ENCODE measurements around the gene KHDC3L.

Gene KHDC3L, protein sequence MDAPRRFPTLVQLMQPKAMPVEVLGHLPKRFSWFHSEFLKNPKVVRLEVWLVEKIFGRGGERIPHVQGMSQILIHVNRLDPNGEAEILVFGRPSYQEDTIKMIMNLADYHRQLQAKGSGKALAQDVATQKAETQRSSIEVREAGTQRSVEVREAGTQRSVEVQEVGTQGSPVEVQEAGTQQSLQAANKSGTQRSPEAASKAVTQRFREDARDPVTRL

DNA sequence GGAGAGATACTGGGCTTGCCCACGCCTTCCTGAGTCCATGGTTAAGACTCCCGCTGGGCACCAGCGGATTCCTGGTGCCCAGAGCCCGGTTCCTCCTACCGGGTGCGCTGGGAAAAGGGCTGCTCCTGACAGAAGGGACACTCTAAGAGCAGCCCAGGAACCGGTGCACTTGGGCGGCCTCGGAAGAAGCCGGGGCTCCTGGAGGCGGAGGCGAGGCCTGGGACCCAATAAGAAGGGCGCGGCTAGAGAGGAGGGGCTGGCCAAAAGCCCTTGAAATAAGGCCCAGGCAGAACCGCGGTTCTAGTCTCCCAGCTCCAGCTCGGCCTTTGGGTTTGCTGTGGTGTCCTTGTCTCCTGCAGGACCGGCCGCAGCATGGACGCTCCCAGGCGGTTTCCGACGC is at the start of gene KHDC3L:
TSS of gene KHDC3L (plus strand) at position 301 of the 400 bp plus-strand sequence. CDS start at position 373, 72 bp downstream.
- no peak for DNase-seq
- Histone ChIP-seq H3K27ac (no peak within 1 kb of the TSS), H3K36me3 (no peaks in the 10 kb centered on the region), H3K9me3 (ENCODE audit: severe bottlenecking) (peaks cover 7% of the 10 kb centered on the region), H3K4me3 (ENCODE audit: low read depth, low read length) (no peak within 1 kb of the TSS), H3K27me3 (ENCODE audit: insufficient read depth, low read depth, severe bottlenecking) (no peaks in the 10 kb centered on the region)
- TF ChIP-seq, protein P1, sequence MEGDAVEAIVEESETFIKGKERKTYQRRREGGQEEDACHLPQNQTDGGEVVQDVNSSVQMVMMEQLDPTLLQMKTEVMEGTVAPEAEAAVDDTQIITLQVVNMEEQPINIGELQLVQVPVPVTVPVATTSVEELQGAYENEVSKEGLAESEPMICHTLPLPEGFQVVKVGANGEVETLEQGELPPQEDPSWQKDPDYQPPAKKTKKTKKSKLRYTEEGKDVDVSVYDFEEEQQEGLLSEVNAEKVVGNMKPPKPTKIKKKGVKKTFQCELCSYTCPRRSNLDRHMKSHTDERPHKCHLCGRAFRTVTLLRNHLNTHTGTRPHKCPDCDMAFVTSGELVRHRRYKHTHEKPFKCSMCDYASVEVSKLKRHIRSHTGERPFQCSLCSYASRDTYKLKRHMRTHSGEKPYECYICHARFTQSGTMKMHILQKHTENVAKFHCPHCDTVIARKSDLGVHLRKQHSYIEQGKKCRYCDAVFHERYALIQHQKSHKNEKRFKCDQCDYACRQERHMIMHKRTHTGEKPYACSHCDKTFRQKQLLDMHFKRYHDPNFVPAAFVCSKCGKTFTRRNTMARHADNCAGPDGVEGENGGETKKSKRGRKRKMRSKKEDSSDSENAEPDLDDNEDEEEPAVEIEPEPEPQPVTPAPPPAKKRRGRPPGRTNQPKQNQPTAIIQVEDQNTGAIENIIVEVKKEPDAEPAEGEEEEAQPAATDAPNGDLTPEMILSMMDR (IDR thresholded peaks at IDR 0.05; ENCODE audit: low read depth, low read length): no peak

- no peaks in the 10 kb centered on the region for H3K36me3 ChIP-seq
- peaks cover 4% of the 10 kb centered on the region for H3K9me3 ChIP-seq (ENCODE audit: severe bottlenecking)
- H3K27ac ChIP-seq: no peak overlapping the region
- no peak overlapping the region for H3K4me3 ChIP-seq (ENCODE audit: low read depth, low read length)
- no peak for DNase-seq
- no peaks in the 10 kb centered on the region for H3K27me3 ChIP-seq (ENCODE audit: insufficient read depth, low read depth, severe bottlenecking)
- TF ChIP-seq, protein P1 (IDR thresholded peaks at IDR 0.05; ENCODE audit: low read depth, low read length): no peak
These were observed 47.6 kb upstream of the KHDC3L start for GRCh38 chr6:73314577-73315492.

DNA sequence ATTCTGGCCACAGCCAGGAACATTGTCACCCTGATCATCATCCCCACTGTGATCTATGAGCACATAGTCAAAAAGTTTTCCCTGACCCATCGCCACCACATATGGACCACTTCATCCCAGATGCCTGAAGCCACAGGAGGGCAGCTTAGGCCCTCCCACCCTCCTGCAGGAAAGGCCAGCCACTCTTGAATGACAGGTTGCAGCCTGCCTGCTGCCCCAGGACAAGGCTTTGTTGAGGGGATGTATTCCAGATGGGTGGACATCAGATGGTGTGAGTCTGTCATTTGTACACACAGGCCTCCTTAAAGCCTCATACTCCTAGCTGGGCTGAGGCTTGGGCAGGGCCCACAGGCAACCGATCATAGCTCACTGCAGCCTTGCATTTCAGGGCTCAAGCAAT is 39.1 kb upstream of the KHDC3L start:
- no peak overlapping the region for H3K4me3 ChIP-seq (ENCODE audit: low read depth, low read length)
- no peaks in the 10 kb centered on the region for H3K27me3 ChIP-seq (ENCODE audit: insufficient read depth, low read depth, severe bottlenecking)
- peaks cover 1% of the 10 kb centered on the region for H3K9me3 ChIP-seq (ENCODE audit: severe bottlenecking)
- no peak for DNase-seq
- no peak overlapping the region for H3K27ac ChIP-seq
- H3K36me3 ChIP-seq: no peaks in the 10 kb centered on the region
- TF ChIP-seq, protein P1 (IDR thresholded peaks at IDR 0.05; ENCODE audit: low read depth, low read length): no peak

DNA sequence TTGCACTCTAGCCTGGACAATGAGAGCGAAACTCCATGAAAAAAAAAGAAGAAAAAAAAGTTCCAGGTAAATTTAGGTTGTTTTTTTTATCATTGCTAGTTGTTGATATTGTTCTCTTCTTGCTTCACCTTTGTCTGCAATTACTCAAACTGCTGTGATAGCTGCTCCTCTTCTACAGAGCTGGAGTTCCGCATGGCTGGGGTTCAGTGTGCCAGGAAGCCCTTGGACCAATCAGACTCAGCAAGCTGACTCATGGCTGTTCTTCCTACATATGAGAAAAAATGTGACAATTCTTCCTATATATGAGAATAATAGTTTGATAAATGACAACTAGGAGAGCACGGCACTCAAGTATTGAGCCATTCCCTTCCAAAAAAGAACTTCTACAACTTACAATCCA is 36.8 kb upstream of the KHDC3L start:
- Histone ChIP-seq H3K27ac (no peak overlapping the region), H3K27me3 (ENCODE audit: insufficient read depth, low read depth, severe bottlenecking) (no peaks in the 10 kb centered on the region), H3K9me3 (ENCODE audit: severe bottlenecking) (no peaks in the 10 kb centered on the region), H3K36me3 (no peaks in the 10 kb centered on the region), H3K4me3 (ENCODE audit: low read depth, low read length) (no peak overlapping the region)
- DNase-seq: no peak
- TF ChIP-seq, protein P1 (IDR thresholded peaks at IDR 0.05; ENCODE audit: low read depth, low read length): no peak

- Histone ChIP-seq H3K36me3 (no peaks in the 10 kb centered on the region), H3K27ac (no peak overlapping the region), H3K4me3 (ENCODE audit: low read depth, low read length) (no peak overlapping the region), H3K27me3 (ENCODE audit: insufficient read depth, low read depth, severe bottlenecking) (no peaks in the 10 kb centered on the region), H3K9me3 (ENCODE audit: severe bottlenecking) (no peaks in the 10 kb centered on the region)
- TF ChIP-seq, protein P1 (IDR thresholded peaks at IDR 0.05; ENCODE audit: low read depth, low read length): no peak
- no peak for DNase-seq
These were observed 33.7 kb upstream of the KHDC3L start for GRCh38 chr6:73328790-73329189.

Data from WERI-Rb-1 (cell line).